GOT3 (cell line): ENCODE results near the gene UTP11.
A peak's percentile ranks its signal among the peaks of the same experiment; 100 is the strongest.

Experiments used
- DNase-seq: peaks from one replicate; lab custom pipeline; 2025; ENCODE audit warnings: mixed read lengths; lab: John Stamatoyannopoulos, UW

Gene UTP11

GRCh38 chr1:38003261-38004250 is 9.0 kb upstream of the UTP11 start:
- DNase-seq, result no peak

- DNase-seq, result no peak
Measured at GRCh38 chr1:38004284-38005108, 8.0 kb upstream of the UTP11 start.

- no peak for DNase-seq
Measured at GRCh38 chr1:38005195-38006007, 7.1 kb upstream of the UTP11 start, which contains the start of gene FHL3. Gene FHL3 (minus strand): TSS chr1:38005514. CDS start chr1:37999412, 6,102 bp downstream.

- DNase-seq, result no peak
Measured at GRCh38 chr1:38006008-38006828, 6.3 kb upstream of the UTP11 start.

GRCh38 chr1:38009088-38009840 is 3.3 kb upstream of the UTP11 start:
- no peak for DNase-seq

- DNase-seq, result no peak
Measured at GRCh38 chr1:38009841-38010180, 2.7 kb upstream of the UTP11 start.

GRCh38 chr1:38013227-38013622 is 691 bp downstream of the UTP11 start:
- no peak for DNase-seq

GRCh38 chr1:38014171-38014570 is 1.6 kb downstream of the UTP11 start:
- no peak for DNase-seq

- DNase-seq, result no peak
Measured at GRCh38 chr1:38014724-38015424, 2.3 kb downstream of the UTP11 start.

- DNase-seq, result no peak
Measured at GRCh38 chr1:38015978-38016725, 3.6 kb downstream of the UTP11 start.

GRCh38 chr1:38018864-38019343 is 6.4 kb downstream of the UTP11 start:
- DNase-seq, result no peak

GRCh38 chr1:38020396-38020795 is 7.9 kb downstream of the UTP11 start:
- no peak for DNase-seq

GRCh38 chr1:38021969-38022368 is 9.4 kb downstream of the UTP11 start:
- DNase-seq, result no peak

- no peak for DNase-seq
Measured at GRCh38 chr1:38022810-38023209, 10.3 kb downstream of the UTP11 start.

- DNase-seq, result no peak
Measured at GRCh38 chr1:38025233-38025632, 12.7 kb downstream of the UTP11 start.

GRCh38 chr1:38025664-38026063 is 13.1 kb downstream of the UTP11 start:
- DNase-seq, result no peak

GRCh38 chr1:38026592-38027200 is 14.2 kb downstream of the UTP11 start:
- DNase-seq, result peak; percentile 58
